HG02943 (cell line): ENCODE measurements around the gene CCDC32.

Source experiments
- ATAC-seq: cut with Tn5 transposase; IDR thresholded peaks from one replicate; pipeline ENCODE4 v1.9.1; 2021; ENCODE audit warnings: mild to moderate bottlenecking, low read depth, moderate library complexity; ENCODE audit not compliant: unreplicated experiment

CCDC32 gene

DNA sequence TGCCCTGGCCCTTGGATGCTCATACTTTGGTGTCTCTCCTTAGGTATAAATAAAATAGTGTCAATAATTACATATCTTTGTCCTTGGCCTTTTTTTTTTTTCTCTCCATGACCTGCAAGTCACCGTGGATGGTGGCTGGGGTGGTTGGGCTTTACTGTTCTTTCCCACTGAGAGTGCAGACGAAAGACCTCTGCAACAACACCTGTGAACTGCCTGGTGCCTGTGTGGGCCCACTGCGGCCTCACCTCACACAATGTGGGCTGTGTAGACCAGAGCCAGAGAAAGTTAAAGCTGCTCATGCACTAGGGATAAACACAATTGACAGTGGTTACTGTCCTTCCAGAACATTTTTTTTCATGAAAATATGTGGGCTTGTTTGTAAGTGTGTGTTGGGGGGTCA, 39.0 kb downstream of the CCDC32 start:
- ATAC-seq: no peak

DNA sequence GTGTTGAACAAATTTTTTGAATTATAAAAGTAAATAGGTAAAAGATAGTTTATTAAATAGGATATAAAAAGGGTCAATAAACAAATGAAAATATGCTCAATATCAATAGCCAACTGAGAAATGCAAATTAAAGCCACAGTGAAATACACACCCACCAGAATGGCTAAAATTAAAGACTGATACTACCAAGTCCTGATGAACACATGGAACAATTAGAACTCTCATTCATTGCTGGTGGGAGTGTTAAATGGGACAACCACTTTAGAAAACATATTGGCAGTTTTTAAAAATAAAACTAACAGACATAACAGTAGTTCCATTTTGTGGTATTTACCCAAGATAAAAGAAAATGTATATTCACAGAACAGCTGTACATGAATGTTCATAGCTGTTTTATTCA, 41.2 kb downstream of the CCDC32 start:
- no peak for ATAC-seq

- ATAC-seq: no peak
These were observed 48.5 kb downstream of the CCDC32 start for GRCh38 chr15:40516322-40516721.

DNA sequence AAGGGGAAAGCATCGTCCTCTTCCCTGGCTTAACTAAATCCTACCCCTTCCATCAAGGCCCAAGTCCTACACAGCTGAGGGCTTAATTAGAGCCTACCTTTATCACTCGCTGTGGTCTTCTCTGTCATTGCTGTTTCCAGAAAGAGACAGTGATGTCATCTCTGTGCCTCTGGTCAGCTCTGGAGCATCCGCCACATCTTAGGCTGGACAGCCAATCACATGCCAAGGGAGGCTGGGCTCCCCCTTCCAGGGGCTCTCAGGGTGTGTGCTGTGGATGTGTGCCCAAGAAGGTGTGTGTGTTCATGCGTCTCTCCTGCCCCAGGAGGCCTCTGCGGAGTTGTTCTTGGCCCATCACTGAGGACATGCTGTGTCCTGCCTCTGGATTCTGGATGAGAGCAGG, 51.2 kb downstream of the CCDC32 start:
- no peak for ATAC-seq

DNA sequence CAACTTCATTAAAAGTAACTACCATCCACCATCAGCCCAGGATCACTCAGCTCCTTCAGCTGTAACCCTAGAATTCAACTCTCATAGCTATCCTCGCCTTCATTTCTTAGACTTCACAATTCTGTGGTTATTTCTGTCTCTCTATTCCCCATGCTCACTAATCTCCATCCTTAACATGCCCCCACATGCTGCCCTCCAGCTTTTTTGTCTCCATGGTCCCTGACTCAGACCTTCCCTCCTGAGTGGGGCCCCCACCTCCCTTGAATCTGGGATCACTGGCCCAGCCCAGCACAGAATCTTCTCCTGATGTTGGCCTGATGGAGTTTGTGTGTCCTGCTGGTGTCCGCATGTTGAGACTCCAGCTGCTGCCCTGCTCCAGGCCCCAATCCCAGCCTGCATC, 52.4 kb downstream of the CCDC32 start:
- no peak for ATAC-seq

DNA sequence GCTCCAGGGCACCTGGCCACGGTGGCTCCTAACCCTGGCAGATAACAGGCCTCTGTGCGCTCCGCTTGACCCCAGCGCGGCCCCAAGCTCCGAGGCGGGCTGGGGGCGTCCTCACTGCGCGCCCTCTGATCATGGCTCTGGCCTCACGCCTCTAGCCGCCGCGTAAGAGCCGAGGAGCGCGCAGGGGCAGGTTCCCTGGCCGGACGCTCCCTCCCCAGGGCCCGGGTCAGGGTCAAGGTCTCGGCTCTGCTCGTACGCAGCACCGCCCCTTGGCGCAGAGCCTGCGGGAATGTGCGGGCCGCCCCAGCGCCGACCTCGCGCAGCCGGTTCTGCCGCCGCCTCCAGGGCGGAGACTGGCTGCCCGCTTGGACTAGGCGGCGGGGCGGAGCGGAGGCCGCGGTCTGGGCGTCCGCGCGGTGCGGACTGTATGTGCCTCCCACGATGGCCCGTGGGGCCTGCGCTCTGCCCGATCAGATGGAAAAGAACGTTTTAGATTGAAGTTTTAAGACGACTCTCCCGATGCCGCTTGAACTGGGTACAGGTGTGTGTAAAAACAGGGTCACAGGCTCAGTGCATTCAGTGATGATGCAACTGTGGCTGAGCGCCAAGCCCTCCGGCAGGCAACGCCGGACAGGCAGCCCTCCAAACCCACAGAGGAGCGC, 53.2 kb downstream of the CCDC32 start:
- no peak for ATAC-seq

- ATAC-seq: no peak
These were observed 53.8 kb downstream of the CCDC32 start for GRCh38 chr15:40511093-40511471.

GRCh38 chr15:40510201-40510600, 54.6 kb downstream of the CCDC32 start:
- no peak for ATAC-seq

DNA sequence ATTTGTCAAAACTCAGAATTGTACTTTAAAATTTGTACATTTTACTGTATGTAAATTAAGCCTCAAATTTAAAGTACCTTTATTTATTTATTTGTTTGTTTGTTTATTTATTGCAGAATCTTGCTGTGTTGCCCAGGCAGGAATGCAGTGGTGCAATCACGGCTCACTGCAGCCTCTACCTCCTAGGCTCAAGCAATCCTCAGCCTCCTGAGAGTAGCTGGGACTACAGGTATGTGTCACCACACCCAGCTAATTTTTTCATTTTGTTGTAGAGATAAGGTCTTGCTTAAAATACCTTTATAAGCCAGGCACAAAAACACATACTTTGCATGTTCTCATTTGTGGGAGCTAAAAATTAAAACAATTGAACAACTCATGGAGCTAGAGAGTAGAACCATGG, 56.6 kb downstream of the CCDC32 start:
- ATAC-seq: no peak

GRCh38 chr15:40506964-40507571, 57.8 kb downstream of the CCDC32 start:
- ATAC-seq: no peak
